GM21360 (cell line): Measurements from ENCODE around the gene POTEB.
"Not testable (repeated sequence)": the region's sequence is repeated elsewhere in the genome, so short reads cannot be mapped to it uniquely, and the experiment has no call there.

Experiments used
- ATAC-seq: cut with Tn5 transposase; IDR thresholded peaks from one replicate; pipeline ENCODE4 v1.9.1; 2021; ENCODE audit warnings: mild to moderate bottlenecking, moderate library complexity; ENCODE audit not compliant: unreplicated experiment

Gene POTEB

GRCh38 chr15:21877635-21878034 lies at the start of gene POTEB:
POTEB (minus strand) TSS chr15:21877735; CDS start chr15:21877246, 489 bp downstream.
- not testable (repeated sequence) for ATAC-seq

DNA sequence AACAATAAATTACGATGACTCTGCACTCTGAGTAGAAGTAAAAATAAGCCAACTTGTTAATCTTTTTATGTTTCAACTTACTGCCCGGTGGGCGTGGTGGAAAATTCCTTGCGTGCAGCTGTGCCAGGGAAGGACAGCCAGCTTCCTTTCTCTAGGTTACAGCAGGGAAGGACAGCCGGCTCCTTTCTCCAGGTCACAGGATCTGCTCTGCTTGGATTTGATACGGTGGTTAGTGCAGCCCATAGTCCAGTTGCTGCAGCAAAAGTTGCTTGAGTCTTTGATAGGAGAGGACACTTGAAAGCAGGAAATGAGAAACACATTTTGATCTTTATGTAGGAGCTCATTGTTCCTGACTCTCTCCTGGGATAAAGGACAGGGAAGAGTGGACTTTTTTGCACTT lies 13.4 kb upstream of the POTEB start:
- ATAC-seq = not testable (repeated sequence)

DNA sequence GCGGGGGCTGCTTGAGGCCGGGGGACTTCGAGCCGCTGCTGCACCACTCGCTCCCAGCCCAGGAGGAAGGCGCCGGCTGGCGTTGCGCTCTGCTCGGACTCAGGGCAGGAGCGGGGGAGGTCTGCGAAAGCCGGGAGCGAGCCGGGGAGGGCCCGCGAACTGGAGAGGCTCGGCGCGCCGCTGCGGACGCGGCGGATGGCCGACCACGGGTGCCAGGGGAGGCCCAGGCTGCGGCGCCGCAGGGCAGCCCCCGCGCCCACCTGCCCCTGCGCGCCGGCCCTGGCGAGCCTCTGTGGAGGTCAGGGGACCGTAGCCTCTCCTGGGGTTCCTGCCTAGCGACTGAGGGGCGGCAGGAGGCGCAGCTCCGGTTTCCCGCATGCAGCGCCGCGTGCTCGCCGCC lies 12.0 kb upstream of the POTEB start:
- not testable (repeated sequence) for ATAC-seq

DNA sequence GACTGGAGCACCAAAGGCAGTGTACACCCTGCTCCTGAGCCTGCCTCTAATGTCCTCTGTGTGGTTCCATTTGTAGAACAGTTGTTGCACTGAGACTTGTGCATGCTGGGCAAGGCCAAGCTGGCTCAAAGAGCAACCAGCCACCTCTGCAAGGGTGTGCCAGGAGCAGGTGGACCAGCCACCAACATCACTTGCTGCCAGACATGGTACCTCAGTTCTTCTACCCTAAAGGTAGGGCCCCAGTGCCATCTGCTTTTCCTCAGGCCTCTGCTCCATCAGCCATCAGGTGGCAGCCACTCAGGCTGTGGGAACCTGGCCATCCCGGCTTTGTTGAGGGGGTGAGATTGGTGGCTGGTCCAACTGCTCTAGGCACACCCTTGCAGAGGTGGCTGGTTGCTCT lies 38.7 kb downstream of the POTEB start:
- not testable (repeated sequence) for ATAC-seq
